ENCODE measurements around the gene ZSCAN1. TPM values are rescaled to one million over a fixed set of nuclear protein-coding genes. Genes with fewer than 3 reads are reported as not detected.
A peak's percentile ranks its signal among the peaks of the same experiment; 100 is the strongest.

ZSCAN1 gene
- total RNA-seq, 2 donors from 2014 or later: not detected

DNA sequence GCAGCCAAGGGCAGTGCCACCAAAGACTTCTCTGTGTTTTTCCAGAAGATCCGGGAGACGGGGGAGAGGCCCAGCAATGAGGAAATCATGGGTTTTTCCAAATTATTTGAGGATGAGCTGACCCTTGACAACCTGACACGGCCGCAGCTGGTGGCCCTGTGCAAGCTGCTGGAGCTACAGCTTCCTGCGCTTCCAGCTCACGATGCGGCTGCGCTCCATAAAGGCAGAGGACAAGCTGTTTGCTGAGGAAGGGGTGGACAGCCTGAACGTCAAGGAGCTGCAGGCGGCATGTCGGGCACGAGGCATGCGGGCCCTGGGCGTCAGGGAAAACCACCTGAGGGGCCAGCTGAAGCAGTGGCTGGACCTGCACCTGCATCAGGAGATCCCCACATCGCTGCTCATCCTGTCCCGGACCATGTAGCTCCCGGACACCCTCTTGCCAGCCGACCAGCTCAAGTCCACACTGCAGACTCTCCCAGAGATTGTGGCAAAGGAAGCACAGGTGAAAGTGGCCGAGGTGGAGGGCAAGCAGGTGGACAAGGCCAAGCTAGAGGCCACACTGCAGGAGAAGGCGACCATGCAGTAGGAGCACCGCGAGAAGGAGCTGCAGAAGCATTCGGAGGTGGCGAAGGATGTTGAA is 11.7 kb downstream of the ZSCAN1 start:
- DNase-seq (no peak), ATAC-seq (no peak)
- Mint-ChIP-seq H3K4me1 (no peaks in the 10 kb centered on the region), H3K36me3 (ENCODE audit: low read depth) (no peaks in the 10 kb centered on the region), H3K27me3 (no peaks in the 10 kb centered on the region), H3K27ac (no peak overlapping the region), H3K4me3 (no peak overlapping the region)
- no peaks in the 10 kb centered on the region for H3K9me3 ChIP-seq (ENCODE audit: control insufficient read depth, low read length, poor library complexity, severe bottlenecking)

DNA sequence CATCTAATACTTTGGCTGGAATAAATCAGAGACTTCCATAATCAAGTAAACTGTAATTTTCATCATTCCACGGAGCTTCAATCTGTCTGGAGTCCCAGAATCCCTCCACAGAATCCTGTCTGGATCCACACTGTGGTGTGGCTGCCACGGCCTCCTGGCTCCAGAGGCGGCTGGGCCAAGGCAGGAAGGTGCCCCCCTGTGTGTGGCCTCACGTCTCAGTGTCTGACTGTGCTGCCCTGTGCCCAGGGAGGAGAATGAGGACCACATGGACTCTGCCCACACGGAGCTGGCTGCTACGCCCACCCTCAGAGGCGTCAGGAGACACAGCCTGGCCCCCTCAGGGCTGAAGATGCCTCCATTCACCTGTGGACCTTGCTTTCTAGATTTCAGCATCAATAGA is 13.0 kb downstream of the ZSCAN1 start:
- no peaks in the 10 kb centered on the region for H3K4me1 Mint-ChIP-seq
- DNase-seq: no peak
- H3K27me3 Mint-ChIP-seq: no peaks in the 10 kb centered on the region
- no peak overlapping the region for H3K4me3 Mint-ChIP-seq
- ATAC-seq: no peak
- no peaks in the 10 kb centered on the region for H3K9me3 ChIP-seq (ENCODE audit: control insufficient read depth, low read length, poor library complexity, severe bottlenecking)
- H3K36me3 Mint-ChIP-seq (ENCODE audit: low read depth): no peaks in the 10 kb centered on the region
- H3K27ac Mint-ChIP-seq: no peak overlapping the region

DNA sequence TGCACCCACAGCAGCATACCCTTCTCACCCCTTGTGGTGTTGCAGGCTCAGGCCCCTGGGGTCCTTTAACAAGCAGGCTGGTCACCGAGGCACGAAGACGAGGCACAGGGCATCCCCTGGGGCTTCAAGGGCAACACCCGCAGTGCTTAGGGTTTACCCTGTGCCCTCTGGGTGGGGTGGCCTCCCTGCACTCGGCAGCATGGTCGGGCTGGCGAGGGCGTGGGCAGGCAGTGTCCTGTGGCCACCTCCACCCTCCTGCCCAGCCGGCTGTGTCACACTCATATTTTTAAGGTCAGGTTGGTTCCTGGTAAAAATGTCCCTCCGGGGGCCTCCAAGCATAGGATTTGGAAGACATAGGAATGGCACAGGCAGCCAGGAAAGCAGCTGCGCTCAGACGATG is 13.8 kb downstream of the ZSCAN1 start:
- Mint-ChIP-seq H3K27me3 (no peaks in the 10 kb centered on the region), H3K36me3 (ENCODE audit: low read depth) (no peaks in the 10 kb centered on the region), H3K27ac (no peak overlapping the region), H3K4me3 (no peak overlapping the region), H3K4me1 (no peaks in the 10 kb centered on the region)
- DNase-seq: no peak
- no peak for ATAC-seq
- H3K9me3 ChIP-seq (ENCODE audit: control insufficient read depth, low read length, poor library complexity, severe bottlenecking): no peaks in the 10 kb centered on the region

DNA sequence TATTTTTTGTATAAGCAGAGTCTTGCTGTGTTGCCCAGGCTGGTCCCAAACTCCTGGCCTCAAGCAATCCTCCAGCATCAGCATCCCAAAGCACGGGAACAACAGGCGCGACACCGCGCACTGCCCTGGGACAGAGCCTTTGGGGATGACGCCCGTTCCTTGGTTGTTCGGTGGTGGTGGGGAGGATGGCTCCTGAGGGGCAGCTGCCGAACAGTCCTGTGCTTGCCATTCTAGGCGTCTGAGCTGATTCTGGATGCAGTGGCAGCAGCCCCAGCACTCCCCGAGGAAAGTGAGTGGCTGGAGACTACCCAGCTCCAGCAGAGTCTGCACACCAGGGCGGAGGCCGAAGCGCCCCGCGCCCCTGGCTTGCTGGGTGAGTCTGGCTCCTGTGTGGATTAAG is 18.4 kb downstream of the ZSCAN1 start:
- DNase-seq: no peak
- H3K27me3 Mint-ChIP-seq: no peaks in the 10 kb centered on the region
- no peaks in the 10 kb centered on the region for H3K4me1 Mint-ChIP-seq
- H3K36me3 Mint-ChIP-seq (ENCODE audit: low read depth): peaks cover 2% of the 10 kb centered on the region
- H3K4me3 Mint-ChIP-seq: no peak overlapping the region
- H3K27ac Mint-ChIP-seq: no peak overlapping the region
- no peaks in the 10 kb centered on the region for H3K9me3 ChIP-seq (ENCODE audit: control insufficient read depth, low read length, poor library complexity, severe bottlenecking)
- ATAC-seq: no peak

DNA sequence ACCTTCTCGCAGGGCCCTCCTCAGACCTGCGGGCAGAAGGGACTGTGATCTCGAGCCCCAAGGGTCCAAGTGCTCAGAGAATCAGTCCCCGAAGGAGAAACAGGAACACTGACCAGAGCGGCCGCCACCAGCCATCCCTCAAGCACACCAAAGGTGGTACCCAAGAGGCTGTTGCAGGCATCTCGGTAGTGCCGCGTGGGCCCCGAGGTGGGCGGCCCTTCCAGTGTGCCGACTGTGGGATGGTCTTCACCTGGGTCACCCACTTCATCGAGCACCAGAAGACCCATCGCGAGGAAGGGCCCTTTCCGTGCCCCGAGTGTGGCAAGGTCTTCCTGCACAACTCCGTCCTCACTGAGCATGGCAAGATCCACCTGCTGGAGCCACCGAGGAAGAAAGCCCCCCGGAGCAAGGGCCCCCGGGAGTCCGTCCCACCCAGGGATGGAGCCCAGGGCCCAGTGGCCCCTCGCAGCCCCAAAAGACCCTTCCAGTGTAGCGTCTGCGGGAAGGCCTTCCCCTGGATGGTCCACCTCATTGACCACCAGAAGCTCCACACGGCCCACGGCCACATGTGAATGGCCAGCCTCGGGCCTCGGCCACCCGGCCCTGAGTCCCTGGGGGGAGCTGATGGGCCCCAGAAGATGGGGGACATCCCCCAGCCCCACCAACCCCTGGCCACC is 19.8 kb downstream of the ZSCAN1 start:
- no peaks in the 10 kb centered on the region for H3K9me3 ChIP-seq (ENCODE audit: control insufficient read depth, low read length, poor library complexity, severe bottlenecking)
- ATAC-seq (no peak), DNase-seq (no peak)
- no peaks in the 10 kb centered on the region for H3K27me3 Mint-ChIP-seq
- H3K4me3 Mint-ChIP-seq: no peak overlapping the region
- H3K4me1 Mint-ChIP-seq: no peaks in the 10 kb centered on the region
- peaks cover 2% of the 10 kb centered on the region for H3K36me3 Mint-ChIP-seq (ENCODE audit: low read depth)
- no peak overlapping the region for H3K27ac Mint-ChIP-seq

DNA sequence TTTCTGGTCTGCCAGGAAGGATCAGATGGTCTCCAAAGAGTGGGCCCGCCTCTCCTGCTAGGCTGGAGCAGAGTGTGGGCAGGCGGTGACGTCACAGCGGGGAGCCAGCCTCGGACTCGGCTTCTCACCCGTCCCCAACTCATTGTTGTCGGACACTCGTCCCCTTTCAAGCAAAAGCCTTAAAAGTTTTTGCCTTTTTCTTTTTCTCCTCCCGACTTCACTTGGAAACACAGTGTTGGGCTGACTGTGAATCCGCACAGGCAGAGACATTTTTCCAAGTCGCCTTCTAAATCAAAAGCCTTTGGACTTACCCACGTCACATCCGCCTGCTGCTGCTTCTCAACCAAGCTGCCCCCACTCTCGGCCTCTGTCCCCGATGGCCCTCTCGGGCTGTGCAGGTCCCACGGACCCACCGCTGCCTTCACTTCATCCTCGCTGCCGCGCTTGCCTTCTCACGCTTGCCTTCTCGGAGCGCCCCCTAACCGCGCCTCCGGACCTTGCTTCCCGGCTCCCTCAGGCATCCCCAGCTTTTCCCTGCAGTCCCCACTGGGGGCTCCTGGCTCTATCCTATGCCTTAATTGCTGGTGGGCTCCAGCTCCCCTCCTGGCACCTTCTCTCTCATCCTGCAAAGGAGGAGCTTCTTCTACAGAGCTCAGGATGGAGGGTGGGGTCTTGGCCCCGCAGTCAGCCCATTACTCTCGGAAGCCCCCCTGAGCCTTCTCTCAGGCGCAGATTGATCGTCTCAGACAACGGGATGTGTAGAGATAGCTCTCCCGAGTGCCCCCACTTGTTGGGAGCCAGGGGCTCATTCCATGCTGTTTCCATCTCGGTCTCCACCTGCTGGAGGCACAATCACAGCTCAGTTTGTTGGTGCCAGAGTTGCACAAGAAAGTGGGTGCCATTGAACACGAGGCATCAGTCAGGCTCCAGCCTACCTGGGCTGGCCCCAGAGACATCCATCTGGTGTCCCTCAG is 21.4 kb downstream of the ZSCAN1 start:
- no peak overlapping the region for H3K27ac Mint-ChIP-seq
- no peaks in the 10 kb centered on the region for H3K4me1 Mint-ChIP-seq
- ATAC-seq (no peak), DNase-seq (no peak)
- H3K4me3 Mint-ChIP-seq: no peak overlapping the region
- H3K27me3 Mint-ChIP-seq: no peaks in the 10 kb centered on the region
- no peaks in the 10 kb centered on the region for H3K9me3 ChIP-seq (ENCODE audit: control insufficient read depth, low read length, poor library complexity, severe bottlenecking)
- peaks cover 5% of the 10 kb centered on the region for H3K36me3 Mint-ChIP-seq (ENCODE audit: low read depth)

DNA sequence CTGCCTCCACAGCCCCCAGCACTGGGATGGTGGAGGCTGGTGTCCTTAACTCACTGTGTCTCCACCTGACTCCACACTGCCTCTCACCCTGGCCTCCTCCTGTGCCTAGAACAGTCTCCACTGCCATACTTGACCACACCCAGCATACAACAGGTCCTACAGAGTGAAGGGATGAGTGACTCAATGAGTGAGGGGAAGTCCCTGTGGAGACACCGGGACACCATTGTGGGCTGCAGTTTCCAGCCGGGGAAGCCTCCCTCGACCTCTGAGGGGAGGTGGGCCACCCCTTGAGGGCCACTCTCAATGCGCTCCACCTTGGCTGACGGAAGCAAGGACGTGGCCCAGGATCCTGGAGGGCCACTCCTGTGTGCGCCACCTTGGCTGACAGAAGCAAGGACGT is 22.4 kb downstream of the ZSCAN1 start:
- peaks cover 2% of the 10 kb centered on the region for H3K9me3 ChIP-seq (ENCODE audit: control insufficient read depth, low read length, poor library complexity, severe bottlenecking)
- Mint-ChIP-seq H3K27me3 (no peaks in the 10 kb centered on the region), H3K36me3 (ENCODE audit: low read depth) (peaks cover 5% of the 10 kb centered on the region), H3K4me1 (no peaks in the 10 kb centered on the region), H3K27ac (no peak overlapping the region), H3K4me3 (no peak overlapping the region)
- ATAC-seq (no peak), DNase-seq (no peak)

DNA sequence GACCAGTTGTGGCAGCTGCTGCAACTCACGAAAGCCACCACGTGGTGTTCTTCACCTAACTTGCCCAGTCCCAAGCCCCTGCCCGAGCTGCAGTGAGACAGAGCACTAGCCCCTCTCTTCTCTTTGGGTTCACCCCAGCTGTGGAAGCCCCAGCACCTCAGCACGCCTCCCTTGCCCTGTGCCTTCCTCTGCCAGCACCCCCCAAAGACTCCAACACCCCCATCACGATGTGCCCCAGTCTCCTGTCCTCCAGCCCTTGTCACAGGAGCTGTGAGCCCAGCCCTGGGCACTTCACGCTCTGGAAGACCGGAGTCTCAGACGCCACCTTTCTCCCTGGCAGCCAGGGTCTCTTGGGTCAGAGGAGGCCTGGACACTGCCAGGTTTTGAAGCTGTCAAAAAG is 23.0 kb downstream of the ZSCAN1 start:
- no peak overlapping the region for H3K4me3 Mint-ChIP-seq
- DNase-seq: no peak
- H3K27me3 Mint-ChIP-seq: no peaks in the 10 kb centered on the region
- H3K4me1 Mint-ChIP-seq: no peaks in the 10 kb centered on the region
- peaks cover 5% of the 10 kb centered on the region for H3K36me3 Mint-ChIP-seq (ENCODE audit: low read depth)
- peaks cover 4% of the 10 kb centered on the region for H3K9me3 ChIP-seq (ENCODE audit: control insufficient read depth, low read length, poor library complexity, severe bottlenecking)
- ATAC-seq: no peak
- no peak overlapping the region for H3K27ac Mint-ChIP-seq

DNA sequence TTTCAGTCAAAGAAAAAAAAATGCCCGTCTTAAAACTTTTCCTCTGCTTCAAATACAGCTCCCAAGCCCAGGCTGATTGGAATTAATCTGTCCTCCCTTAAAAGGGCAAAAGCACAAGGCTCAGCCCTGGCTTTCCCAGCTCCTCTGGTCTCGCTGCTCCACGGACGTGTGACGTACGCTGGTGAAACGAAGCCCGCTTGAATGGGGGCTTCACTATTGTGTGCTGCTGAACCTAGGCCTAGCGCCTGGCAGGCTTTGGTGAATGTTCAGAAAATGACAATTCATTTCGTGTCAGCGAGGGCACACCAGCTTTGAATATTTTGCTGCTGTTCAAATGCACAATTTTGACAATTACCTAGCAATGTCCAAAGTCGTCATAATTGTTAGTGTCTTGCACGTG is 24.6 kb downstream of the ZSCAN1 start:
- no peak overlapping the region for H3K4me3 Mint-ChIP-seq
- H3K27me3 Mint-ChIP-seq: no peaks in the 10 kb centered on the region
- H3K36me3 Mint-ChIP-seq (ENCODE audit: low read depth): peaks cover 5% of the 10 kb centered on the region
- no peaks in the 10 kb centered on the region for H3K4me1 Mint-ChIP-seq
- H3K9me3 ChIP-seq (ENCODE audit: control insufficient read depth, low read length, poor library complexity, severe bottlenecking): peaks cover 4% of the 10 kb centered on the region
- ATAC-seq (no peak), DNase-seq (no peak)
- H3K27ac Mint-ChIP-seq: no peak overlapping the region

DNA sequence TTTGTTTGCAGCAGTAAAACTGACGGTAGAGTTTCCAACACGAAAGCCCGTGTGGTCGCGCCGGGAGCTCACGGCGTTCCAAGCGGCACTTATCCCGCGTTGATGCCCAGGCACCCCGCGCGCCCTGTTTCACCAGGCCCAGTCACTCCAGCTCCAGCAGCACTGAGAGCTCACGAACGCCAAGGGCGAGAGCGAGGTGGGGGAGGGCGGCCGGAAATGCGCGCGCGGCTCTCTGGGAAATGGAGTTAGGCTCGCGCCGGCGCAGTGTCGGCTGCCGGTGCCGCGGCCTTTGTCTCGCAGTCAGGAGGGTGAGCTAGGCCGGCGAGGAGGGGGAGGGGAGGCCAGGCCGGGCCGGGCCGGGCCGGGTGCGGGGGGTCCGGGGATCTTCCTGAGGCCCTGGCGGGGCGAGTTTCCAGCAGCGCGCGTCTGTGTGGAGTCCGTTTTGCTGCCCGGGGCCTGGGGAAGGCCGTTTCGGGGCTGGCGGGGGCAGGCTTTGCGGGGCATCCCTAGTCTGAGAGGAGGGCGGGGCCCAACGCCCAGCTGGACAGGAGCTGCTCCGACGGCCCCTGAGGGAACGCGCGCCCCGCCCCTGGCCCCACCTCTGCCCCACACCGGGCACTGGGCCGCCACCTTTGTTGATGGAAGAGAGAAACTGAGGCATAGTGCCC is 25.3 kb downstream of the ZSCAN1 start, which contains the start of gene ZNF135:
ZNF135 (plus strand) TSS at position 280 of the 668 bp plus-strand sequence. CDS start 721 bp downstream, outside the sequence.
- peak; percentile 83 for ATAC-seq
- H3K4me1 Mint-ChIP-seq: no peaks in the 10 kb centered on the region
- H3K27ac Mint-ChIP-seq: peak within 1 kb of the TSS; percentile 39
- peak in 2 of 3 donors; percentile 11 to 16 for DNase-seq
- peaks cover 4% of the 10 kb centered on the region for H3K9me3 ChIP-seq (ENCODE audit: control insufficient read depth, low read length, poor library complexity, severe bottlenecking)
- H3K4me3 Mint-ChIP-seq: peak within 1 kb of the TSS; percentile 73
- peaks cover 7% of the 10 kb centered on the region for H3K36me3 Mint-ChIP-seq (ENCODE audit: low read depth)
- no peaks in the 10 kb centered on the region for H3K27me3 Mint-ChIP-seq

DNA sequence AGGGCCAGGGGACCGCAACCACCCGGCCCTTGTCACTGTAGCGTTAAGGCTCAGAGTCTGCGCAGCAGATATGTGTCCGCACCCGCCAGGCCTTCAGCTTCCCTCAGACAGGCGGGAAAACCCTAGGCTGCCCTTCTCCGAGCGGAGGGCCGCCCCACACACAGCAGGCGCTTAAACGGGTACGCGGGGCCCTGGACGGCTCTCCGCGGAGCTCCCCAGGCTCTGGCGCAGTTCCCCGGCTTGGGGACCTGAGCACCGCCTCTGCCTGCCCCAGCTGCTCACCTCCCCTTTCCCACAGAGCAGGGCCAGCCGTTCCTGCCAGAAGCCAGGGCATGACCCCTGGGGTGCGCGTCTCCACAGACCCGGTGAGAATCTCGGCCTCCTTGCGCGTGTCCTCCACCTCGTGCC is 25.9 kb downstream of the ZSCAN1 start:
- Mint-ChIP-seq H3K27me3 (no peaks in the 10 kb centered on the region), H3K4me3 (peak overlapping the region; percentile 22), H3K27ac (peak overlapping the region; percentile 39), H3K36me3 (ENCODE audit: low read depth) (peaks cover 7% of the 10 kb centered on the region), H3K4me1 (no peaks in the 10 kb centered on the region)
- no peak for DNase-seq
- H3K9me3 ChIP-seq (ENCODE audit: control insufficient read depth, low read length, poor library complexity, severe bottlenecking): peaks cover 4% of the 10 kb centered on the region
- no peak for ATAC-seq

DNA sequence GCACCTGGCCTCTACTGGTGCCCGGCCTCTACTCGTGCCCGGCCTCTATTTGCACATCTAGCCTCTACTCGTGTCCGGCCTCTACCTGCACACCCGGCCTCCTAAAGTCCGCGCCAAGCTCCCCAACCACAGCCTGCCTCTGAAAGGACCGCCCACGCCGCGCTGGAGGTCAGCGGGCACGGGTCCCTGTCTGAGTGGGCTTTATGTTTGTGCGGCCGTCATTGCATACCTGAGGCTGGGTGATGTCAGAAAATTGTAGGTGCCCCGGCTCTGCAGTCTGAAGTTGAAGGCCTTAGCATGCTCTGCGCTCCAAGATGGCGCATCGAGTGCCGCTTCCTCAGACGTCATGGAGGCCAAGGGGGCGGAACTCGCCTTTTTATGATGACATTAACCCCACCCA is 26.4 kb downstream of the ZSCAN1 start:
- H3K4me3 Mint-ChIP-seq: peak overlapping the region; percentile 22
- peaks cover 4% of the 10 kb centered on the region for H3K9me3 ChIP-seq (ENCODE audit: control insufficient read depth, low read length, poor library complexity, severe bottlenecking)
- H3K27ac Mint-ChIP-seq: peak overlapping the region; percentile 39
- H3K27me3 Mint-ChIP-seq: no peaks in the 10 kb centered on the region
- peaks cover 7% of the 10 kb centered on the region for H3K36me3 Mint-ChIP-seq (ENCODE audit: low read depth)
- no peak for DNase-seq
- ATAC-seq: no peak
- no peaks in the 10 kb centered on the region for H3K4me1 Mint-ChIP-seq

DNA sequence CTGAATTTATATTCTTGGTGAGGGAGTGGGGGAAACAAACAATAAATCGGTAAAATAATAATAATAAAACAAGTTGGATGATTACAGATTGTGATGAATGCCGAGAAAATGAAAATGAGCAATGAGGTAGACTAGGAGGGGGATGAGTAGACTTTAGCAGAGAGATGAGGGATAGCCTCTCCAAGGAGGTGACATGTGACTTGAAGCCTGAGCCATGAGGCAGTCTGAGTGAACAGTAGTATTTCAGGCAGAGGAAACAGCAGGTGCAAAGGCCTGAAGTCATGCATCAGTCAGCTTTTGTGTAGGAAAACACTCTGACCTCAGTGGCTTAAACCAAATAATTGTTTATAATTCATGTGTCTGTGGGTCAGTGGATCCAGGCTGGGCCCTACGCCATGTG is 29.9 kb downstream of the ZSCAN1 start:
- Mint-ChIP-seq H3K36me3 (ENCODE audit: low read depth) (peaks cover 8% of the 10 kb centered on the region), H3K4me3 (no peak overlapping the region), H3K27me3 (no peaks in the 10 kb centered on the region), H3K27ac (no peak overlapping the region), H3K4me1 (no peaks in the 10 kb centered on the region)
- peaks cover 22% of the 10 kb centered on the region for H3K9me3 ChIP-seq (ENCODE audit: control insufficient read depth, low read length, poor library complexity, severe bottlenecking)
- ATAC-seq: no peak
- DNase-seq: no peak

Data from T-helper 17 cell (primary cell).